GM18858 (cell line): ENCODE measurements around the gene BPIFB3.

Source experiments
- ATAC-seq: cut with Tn5 transposase; IDR thresholded peaks from one replicate; pipeline ENCODE4 v1.9.1; 2021; ENCODE audit not compliant: unreplicated experiment

The BPIFB3 gene

DNA sequence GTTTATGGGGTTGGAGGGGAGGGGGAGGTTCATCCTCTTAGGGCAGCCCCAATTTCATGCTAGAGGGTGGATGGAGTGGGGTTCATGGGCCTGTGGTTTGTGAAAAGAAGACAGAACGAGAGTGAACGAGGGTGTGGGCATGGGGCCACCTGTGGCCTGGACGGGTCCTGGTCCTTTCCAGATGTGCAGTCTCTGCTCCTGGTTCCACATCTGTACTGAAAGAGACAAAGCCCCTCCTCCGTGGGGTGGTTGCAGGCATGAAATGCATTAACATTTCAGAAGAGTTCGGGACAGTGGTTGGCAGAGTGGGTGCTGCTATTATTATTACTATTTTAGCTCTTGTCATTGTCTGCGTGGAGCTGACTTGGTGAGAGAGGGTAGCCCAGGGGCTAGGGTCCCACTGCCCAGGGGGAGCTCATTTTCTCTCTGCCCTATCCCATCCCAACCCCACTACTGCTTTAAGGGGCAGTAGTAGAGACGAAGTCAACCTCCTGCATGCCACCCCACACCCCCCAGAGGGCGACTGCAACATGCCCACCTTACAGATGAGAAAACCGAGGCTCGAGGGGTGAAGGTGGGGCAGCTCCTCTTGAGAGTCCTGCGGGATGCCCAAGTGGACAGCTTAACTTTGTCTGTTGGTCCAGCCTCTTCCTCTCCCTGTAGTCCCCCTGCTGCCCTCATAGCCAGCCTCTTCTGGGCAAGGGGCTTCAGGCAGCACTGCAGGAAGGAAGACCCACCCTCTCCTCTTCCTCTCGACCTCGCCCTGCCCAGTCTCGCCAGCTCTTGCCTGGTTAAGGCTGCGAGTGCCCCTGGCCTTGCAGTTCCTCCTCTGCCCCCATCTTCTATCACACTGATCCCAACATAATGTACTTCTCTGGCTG is 37.8 kb upstream of the BPIFB3 start:
- ATAC-seq = no peak

DNA sequence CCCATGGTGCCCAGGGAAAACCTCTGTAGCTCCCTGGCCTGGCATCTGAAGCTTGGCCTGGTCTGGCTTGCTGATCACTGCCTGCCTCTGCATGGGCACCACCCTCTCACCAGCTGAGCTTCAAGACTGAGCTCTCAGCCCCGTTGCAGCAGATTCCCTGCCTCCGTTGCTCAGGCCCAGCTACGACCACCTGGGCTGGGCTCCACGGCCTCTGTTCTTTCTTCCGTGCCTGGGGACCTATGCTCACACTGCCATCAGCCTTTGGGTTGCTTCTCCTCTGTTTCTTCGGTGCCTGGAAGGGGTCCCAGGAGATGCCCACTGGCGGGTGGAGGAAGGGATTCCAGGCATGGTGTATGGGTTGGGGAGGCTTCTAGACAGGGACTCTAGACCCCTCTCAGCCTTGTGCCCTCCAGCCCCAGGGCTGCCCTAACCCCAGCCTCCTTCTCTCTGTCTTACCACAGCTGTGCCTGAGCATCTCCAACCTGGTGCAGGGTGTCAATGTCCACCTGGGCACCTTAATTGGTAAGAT is 37.1 kb upstream of the BPIFB3 start:
- ATAC-seq = no peak

DNA sequence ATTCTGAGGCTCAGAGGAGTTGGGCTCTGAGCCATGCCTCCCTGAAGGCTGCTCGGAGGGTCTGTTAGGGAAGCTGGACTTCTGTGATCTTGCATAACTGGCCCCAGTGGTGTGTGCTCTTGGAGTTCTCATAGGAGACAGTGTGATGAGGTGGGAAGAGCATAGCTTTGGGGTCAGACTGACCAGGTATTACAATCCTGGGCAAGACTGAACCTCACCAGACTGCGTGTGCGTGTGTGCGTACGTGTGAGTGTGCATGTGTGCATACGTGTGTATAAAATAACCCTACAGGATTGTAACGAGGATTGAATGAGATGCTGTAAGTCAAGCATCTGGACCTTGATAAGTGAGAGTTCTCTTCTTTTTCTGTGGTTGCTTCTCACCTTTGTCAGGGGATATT is 36.2 kb upstream of the BPIFB3 start:
- no peak for ATAC-seq

DNA sequence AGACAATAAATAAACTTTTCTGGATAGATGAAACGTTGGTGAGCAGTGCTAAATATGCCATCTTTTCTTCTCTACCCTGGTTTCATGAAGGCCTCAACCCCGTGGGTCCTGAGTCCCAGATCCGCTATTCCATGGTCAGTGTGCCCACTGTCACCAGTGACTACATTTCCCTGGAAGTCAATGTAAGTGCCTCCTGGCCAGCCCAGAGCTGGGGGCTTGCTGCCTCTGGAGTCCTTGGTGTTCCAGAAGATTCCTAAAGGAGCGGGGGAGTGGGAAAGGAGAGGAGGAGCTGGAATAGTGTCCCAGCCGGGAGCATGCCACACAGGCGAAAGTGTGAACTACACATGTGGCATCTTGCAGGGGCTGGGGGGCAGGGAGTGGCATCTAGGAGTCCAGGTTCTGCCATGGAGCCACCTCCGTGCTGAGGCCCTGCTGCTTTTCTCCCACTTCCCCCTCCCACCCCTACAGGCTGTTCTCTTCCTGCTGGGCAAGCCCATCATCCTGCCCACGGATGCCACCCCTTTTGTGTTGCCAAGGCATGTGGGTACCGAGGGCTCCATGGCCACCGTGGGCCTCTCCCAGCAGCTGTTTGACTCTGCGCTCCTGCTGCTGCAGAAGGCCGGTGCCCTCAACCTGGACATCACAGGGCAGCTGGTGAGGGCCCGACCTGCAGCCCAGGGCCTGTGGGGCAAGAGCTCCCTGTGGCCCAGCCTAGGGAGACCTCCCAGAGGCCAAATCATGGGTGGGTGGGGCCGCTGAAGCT is 35.4 kb upstream of the BPIFB3 start:
- ATAC-seq = no peak

DNA sequence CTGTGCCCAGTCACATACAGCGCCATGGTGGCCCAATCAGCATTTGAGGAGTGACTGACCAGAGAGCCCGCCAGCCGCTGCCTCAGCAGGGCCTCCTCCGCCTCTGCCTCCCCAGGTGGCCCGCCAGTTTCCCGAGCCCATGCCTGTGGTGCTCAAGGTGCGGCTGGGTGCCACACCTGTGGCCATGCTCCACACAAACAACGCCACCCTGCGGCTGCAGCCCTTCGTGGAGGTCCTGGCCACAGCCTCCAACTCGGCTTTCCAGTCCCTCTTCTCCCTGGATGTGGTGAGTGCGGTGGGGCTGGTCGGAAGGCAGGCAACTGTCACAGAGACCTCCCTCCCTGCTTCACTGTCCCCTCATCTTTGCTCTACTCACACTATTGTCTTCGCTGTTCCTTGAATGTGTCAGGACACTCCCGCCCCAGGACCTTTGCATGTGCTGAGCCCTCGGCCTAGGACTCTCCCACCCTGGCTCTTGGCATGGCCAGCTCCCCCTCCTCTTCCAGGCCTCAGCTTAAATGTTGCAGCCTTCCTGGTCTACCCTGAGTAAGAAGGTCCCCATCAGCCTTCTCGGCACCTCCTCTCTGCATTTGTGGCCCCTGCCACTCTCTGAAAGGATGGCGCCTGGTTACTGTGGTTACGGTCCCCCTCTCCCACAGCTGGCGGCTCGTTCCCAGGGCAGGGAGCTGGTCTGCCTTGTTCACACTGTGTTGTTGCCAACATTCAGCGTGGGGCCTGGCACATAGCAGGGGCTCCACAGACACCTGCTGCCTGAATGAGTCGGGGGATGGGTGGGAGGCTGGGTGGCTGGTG is 34.0 kb upstream of the BPIFB3 start:
- ATAC-seq = no peak

DNA sequence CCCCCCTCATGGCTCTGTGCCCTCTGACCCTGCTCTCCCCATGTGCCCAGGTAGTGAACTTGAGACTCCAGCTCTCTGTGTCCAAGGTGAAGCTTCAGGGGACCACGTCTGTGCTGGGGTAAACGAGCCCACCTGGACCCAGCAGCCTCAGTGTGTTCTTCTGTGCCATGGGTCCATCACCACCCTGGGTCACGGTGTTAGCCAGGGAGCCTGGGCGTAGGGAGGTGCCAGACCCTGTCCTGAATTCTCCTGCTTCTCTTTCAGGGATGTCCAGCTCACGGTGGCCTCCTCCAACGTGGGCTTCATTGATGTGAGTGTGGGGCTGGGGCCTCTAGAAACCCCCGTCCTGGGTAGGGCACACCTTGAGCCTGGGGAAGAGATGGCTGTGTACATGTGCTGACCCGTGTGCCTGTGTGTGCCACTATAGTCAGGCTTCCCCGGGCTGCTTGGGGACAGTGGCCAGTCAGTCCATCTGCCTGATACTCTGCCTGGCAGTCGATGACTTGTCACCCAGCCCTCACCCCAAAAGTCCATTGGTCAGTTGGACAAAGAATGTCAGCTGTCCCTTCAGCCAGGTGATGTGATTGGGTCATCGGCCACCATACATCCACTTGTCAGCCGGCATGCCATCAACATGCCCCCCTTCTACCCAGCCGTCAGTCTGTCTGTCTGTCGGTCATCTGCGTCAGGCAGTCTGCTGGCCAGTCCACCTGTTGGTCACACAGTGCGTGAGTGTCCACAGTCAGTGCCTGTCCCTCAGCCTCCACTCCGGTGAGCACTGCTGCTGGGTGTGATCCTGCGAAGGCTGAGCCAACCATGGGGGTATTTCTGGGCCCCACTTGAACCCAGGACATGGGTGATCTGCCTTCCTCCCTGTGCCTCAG is 33.2 kb upstream of the BPIFB3 start:
- ATAC-seq = no peak

DNA sequence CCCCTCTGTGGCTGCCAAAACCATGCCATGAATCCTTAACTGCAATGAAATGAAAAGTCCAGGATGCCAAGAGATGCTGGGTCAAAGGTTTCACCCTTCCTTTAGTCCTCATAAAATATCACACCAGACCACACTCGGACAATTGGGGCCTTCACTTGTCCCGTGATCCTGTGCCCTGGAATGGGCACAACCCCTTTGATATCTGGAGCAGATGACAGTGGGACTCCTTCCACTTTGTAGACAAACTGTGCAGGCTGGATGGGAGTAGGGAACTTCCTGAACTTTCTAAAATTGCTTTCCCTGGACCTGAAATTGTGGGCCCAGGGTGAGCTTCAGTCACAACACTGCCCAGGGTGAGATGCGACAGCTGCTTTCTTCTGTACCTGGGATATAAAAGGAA is 31.8 kb upstream of the BPIFB3 start:
- ATAC-seq = no peak

DNA sequence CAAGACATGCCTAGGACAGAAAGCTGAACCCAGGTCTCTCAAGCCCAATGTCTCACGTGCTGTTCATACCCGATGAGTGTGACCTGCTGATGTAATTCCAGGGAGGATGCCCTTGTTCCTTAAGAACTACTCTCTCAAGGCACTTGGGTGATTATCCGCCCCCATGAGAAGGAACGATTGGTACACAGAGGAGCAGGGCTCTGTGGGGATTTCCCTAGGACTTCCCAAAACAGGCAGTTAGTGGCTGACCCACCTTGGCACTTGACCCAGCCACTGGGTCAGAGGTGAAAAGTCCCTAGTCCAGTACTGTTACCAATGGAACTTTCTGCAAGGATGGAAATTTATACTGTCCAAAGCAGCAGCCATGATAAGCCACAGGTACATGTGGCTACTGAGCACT is 31.4 kb upstream of the BPIFB3 start:
- no peak for ATAC-seq

DNA sequence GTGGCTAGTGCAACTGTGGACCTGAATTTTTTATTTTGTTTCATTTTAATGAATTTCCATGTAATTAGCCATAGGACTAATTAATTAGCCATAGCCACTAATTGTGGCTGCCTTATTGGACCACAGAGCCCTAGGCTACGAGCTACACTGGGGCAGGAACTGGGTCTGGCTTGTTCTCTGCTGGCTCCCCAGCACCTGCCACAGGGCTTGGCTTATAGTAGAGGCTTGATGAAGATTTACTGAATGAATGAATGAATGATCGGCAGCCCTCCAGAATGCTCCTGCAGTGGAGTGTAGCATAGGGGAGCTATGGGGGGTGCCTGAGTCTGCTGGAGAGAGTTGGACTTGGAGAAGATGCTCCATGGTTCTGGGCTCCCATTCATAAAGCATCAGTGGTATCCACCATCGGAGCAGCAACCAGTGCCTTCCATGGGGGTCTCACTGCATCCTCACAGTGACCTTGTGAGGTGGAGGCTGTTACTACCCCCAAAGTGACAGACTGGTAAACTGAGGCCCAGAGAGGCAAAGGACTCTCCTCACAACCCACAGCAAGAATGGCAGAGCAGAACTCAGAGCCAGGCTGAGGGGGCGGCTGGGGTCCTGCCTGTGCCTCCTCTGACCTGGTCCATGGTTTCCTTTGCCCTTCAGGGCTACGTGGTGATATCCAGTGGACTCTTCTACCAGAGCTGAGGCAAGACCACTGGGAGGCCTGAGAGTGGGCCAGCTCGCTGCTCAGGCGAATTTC is 30.8 kb upstream of the BPIFB3 start:
- no peak for ATAC-seq

DNA sequence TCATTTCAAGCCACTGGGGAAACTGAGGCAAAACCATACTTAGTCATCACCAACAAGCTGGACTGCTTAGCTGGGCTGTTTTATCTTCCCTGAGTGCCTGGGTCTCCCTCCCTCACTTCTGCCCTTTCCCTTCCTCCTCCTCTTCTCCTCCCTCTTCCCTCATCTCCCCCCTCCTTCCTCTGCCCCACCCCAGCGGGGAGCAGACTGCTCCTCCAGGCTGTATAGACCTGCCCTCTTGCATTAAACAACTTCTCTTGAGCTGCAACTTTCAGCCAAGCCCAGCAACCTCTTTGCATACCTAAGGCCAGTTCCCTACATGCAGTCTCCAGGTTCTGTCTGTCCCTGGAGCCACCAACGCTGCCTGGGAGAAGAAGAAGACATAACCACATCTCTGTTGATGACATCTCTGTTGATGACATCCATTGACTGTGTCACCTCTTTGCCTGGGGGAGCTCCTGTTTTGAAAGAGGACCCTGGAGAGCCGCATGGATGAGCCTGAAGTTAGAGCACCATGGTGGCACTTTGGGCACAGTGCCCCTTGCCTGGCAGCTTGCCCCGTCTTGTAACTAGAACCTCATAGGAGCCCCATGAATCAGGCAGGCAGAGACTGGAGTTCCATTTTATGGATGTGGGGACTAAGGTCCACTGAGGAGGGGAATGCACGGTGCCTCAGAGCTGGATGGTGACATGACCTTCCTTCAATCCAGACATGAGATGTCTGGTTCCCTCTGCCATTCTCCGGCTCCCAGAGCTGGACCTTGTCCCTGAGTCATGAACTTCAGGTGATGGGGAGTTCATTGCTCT is 30.1 kb upstream of the BPIFB3 start:
- no peak for ATAC-seq

DNA sequence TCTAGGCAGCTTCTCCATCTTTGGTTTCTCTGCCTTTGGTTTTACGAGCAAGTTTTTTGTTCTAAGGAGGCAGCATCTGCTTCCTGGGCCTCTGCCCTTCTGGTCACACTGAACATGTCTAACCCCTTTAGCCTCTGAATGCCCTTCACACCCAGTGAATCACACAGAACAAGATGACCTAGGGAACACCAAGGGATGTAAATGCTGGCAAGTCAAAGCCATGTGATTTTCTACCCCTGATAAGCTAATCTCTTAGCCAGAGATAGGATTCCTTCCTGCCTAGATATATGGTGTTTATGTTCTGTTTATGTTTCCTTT is 29.5 kb upstream of the BPIFB3 start:
- no peak for ATAC-seq

DNA sequence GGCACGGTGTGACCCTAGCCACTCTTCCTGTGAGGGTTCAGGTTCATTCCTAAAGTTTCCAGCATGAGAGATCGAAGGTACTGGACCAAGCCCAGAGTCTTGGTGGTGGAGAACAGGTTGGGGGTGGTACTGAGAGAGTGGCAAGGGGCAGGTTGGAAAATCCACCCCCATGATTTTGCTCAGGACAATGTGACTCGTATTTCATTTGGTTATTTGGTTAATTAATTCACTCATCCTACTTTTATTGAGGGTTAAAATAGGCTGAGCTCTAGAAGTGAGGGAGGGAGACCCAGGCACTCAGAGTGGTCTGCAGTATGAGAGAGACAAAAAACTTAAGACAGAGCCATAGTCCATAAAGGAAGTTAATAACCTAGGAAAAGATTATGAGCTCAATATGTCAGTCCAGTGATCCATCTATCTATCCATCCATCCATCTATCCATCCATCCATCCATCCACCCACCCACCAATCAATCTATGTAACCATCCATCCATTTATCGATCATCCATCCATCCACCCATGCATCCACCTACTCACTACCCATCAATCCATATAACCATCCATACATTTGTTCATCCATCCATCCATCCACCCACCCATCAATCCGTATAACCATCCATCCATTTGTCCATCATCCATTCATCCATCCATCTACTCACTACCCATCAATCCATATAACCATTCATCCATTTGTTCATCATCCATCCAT is 28.9 kb upstream of the BPIFB3 start:
- no peak for ATAC-seq

DNA sequence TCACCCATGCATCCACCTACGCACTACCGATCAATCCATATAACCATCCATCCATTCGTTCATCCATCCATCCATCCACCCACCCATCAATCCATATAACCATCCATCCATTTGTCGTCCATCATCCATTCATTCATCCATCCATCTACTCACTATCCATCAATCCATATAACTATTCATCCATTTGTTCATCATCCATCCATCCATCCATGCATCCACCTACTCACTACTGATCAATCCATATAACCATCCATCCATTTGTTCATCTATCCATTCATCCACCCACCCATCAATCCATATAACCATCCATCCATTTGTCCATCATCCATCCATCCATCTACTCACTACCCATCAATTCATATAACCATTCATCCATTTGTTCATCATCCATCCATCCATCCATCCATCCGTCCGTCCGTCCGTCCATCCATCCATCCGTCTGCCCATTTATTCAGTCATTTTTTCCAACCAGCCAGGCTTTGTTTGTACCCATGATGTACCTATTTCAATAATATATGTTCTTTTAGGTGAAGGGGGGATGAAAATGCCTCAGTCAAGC is 28.3 kb upstream of the BPIFB3 start:
- no peak for ATAC-seq

DNA sequence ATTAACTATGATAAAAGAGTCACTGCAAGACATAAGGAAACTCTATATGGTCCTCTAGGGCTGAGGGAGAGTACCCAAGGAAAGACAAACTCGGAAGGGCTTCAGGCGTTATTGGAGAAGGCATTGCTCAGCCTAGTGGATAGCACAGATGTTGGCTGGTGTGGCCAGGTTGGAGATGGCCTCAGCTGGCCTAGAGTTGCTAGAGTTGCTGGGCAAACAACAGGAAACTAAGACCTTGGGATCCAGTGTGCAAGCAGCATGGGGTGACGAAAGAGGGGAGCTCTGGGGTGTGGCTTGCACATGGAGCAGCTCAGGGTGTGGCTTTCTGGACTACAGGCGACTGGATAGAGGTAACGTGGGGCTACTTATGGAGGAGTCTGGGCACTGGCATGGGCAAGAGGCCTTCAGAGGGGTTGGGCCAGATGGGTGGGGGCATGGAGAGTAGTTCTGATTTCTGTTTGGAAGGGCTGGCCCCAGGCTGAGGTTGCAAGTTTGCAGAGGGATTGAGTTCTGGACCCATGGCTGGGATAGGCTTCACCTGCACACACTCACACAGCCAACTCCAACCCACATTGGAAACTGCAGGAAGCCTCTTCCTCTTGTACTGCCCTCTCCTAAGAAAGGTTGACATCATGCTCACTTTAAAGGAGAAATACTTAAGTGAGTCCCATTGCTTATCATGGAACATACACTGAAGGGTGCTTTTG is 27.5 kb upstream of the BPIFB3 start:
- ATAC-seq = no peak

DNA sequence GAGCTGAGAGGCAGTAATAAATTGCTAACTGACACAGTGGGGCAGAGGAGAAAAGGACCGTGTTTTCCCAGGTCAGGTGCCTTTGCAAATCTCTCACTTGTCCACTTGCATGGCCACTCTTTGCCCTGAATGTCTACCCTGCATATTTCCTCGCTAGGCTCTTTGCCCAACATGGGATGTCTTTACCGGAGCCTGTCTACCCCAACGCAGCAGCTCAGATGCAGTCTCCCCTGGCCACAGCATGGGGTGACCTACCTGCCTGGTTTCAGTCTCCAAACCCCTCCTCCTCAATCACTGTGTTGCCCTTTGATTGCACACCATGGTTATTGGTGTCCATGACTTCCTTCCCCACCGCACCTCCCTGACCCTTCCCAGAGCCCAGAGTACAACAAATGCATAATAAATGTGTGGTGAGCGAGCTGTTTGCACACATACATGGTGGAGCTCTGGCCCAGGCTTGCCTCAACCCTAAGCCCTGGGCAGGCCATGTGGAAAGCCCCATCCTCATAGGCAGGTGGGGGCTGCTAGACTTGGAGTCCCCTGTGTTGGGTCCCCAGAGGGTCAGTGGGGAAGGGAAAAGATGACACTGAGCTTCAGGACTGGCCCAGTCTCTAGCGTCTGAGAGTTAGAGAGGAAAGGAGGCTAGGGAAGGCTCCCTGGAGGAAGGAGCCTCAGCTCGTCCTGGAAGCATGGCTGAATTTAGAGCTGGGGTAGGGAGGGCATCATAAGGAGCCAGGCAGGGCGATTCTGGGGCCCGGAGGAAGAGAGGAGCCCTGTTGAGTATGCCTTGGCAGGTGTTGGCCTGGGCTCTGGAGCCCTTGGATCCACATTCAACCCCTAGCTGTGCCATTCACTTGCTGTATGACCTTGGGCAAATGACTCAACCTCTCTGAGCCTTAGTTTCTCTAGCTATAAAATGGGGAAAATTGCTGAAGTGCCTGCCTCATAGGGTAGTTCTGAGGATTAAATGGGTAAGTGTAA is 26.6 kb upstream of the BPIFB3 start:
- no peak for ATAC-seq
